A673 (cell line): ENCODE results near the gene MYRFL.

Experiments
- EZH2 ChIP-seq: fragments of 200-600 bp; sonication (generic); IDR thresholded peaks from 2 replicates; pipeline ENCODE4 v1.6.1; 2017; ENCODE audit warnings: borderline replicate concordance, low read depth, mild to moderate bottlenecking, mixed read lengths, antibody characterized with exemption, low read length; ENCODE audit not compliant: poor library complexity, severe bottlenecking
- TF ChIP-seq, protein P1 (sequence below): fragments of 300-800, 200-600 bp; sonication (generic); conservative IDR thresholded peaks from 2 replicates; pipeline ENCODE4 v1.5.1; 2017; ENCODE audit warnings: low read depth, mild to moderate bottlenecking, antibody characterized with exemption, low read length, moderate library complexity, mixed read lengths

GRCh38 chr12:69969011-69969410 is 144.0 kb downstream of the MYRFL start:
- no peak for TF ChIP-seq EZH2
- TF ChIP-seq, protein P1, sequence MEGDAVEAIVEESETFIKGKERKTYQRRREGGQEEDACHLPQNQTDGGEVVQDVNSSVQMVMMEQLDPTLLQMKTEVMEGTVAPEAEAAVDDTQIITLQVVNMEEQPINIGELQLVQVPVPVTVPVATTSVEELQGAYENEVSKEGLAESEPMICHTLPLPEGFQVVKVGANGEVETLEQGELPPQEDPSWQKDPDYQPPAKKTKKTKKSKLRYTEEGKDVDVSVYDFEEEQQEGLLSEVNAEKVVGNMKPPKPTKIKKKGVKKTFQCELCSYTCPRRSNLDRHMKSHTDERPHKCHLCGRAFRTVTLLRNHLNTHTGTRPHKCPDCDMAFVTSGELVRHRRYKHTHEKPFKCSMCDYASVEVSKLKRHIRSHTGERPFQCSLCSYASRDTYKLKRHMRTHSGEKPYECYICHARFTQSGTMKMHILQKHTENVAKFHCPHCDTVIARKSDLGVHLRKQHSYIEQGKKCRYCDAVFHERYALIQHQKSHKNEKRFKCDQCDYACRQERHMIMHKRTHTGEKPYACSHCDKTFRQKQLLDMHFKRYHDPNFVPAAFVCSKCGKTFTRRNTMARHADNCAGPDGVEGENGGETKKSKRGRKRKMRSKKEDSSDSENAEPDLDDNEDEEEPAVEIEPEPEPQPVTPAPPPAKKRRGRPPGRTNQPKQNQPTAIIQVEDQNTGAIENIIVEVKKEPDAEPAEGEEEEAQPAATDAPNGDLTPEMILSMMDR, result no peak
